Measurements from ENCODE around the gene PCDHB4.

DNA sequence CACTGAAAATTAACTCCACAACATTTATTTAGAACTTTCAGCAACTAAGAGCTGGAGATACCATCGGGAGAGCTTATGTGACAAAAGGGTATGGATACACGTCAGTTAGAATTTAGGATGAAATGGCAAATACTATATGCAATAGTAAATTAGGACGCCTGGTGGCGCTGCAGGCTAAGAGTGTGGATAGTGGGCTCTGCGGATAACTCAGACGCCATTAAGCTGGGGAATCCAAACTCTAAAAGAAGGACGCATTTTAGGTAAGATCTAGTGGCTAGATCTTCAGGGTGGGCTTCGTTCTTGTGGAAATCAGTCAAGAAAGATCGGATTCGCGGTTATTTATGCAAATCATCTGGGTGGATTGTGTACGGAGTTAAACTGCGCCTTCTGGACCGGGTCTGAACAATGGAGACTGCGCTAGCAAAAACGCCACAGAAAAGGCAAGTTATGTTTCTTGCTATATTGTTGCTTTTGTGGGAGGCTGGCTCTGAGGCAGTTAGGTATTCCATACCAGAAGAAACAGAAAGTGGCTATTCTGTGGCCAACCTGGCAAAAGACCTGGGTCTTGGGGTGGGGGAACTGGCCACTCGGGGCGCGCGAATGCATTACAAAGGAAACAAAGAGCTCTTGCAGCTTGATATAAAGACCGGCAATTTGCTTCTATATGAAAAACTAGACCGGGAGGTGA, 13.6 kb downstream of the PCDHB4 start, which contains the start of gene PCDHB5:
- TF ChIP-seq, protein P1, sequence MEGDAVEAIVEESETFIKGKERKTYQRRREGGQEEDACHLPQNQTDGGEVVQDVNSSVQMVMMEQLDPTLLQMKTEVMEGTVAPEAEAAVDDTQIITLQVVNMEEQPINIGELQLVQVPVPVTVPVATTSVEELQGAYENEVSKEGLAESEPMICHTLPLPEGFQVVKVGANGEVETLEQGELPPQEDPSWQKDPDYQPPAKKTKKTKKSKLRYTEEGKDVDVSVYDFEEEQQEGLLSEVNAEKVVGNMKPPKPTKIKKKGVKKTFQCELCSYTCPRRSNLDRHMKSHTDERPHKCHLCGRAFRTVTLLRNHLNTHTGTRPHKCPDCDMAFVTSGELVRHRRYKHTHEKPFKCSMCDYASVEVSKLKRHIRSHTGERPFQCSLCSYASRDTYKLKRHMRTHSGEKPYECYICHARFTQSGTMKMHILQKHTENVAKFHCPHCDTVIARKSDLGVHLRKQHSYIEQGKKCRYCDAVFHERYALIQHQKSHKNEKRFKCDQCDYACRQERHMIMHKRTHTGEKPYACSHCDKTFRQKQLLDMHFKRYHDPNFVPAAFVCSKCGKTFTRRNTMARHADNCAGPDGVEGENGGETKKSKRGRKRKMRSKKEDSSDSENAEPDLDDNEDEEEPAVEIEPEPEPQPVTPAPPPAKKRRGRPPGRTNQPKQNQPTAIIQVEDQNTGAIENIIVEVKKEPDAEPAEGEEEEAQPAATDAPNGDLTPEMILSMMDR (IDR thresholded peaks at IDR 0.05; ENCODE audit: low read depth, low read length), result no peak
- no peak for TF ChIP-seq EZH2phosphoT487 (IDR thresholded peaks at IDR 0.05; ENCODE audit: low read depth)
